SK-N-SH (cell line): ENCODE measurements around the gene MVB12B. TPM values are rescaled to one million over a fixed set of nuclear protein-coding genes. Genes with fewer than 3 reads are reported as not detected.

Experiments
- CTCF ChIA-PET: fragments of 300-600, 350-600 bp; formaldehyde crosslinking; extraction: SDS; loops from one replicate; lab custom pipeline; 2021; lab: Yijun Ruan, JAX
- POLR2A ChIA-PET: fragments of 350-600 bp; sonication (Branson Sonifier 250); formaldehyde crosslinking; extraction: SDS; loops from one replicate; lab custom pipeline; 2020; ENCODE audit warnings: antibody characterized with exemption, inconsistent platforms; lab: Yijun Ruan, JAX
- DNase-seq: peaks from one replicate; pipeline ENCODE4 v3.0.0; 2012
- H2AFZ ChIP-seq: fragments of 200-600 bp; sonication (generic); 2 replicates; pipeline ENCODE4 v1.8.1; 2016; ENCODE audit warnings: antibody characterized with exemption, mild to moderate bottlenecking, low read depth
- H3F3A ChIP-seq: fragments of 200-600 bp; sonication (generic); replicated peaks from 2 replicates; pipeline ENCODE3; 2016; ENCODE audit warnings: antibody characterized with exemption, mild to moderate bottlenecking; ENCODE audit not compliant: insufficient read depth
- H3K27ac ChIP-seq, 2 experiments: fragments of 200-500 bp in 1 of 2; fragments of 200-600 bp in 1 of 2; sonication (Bioruptor generic) in 1 of 2; sonication (generic), shearing (Covaris generic) in 1 of 2; 2 replicates each; pipeline versions ENCODE4 v1.5.1 to v1.6.1; 2014 to 2016; ENCODE audit warnings: low read depth in 2 of 2, inconsistent platforms in 1 of 2, low read length in 1 of 2, mild to moderate bottlenecking in 1 of 2, mixed read lengths in 1 of 2
- H3K27me3 ChIP-seq: fragments of 200-600 bp; sonication (generic), shearing (Covaris generic); 2 replicates; pipeline ENCODE4 v1.6.1; 2016; ENCODE audit warnings: mixed run types; ENCODE audit not compliant: insufficient read depth
- H3K36me3 ChIP-seq, 2 experiments: fragments of 200-500 bp in 1 of 2; fragments of 200-600 bp in 1 of 2; sonication (Bioruptor generic) in 1 of 2; sonication (generic) in 1 of 2; replicated peaks in 1 of 2; 2 replicates each; pipeline versions ENCODE3 to v1.5.1; 2014 to 2016; ENCODE audit warnings: low read length in 1 of 2, mild to moderate bottlenecking in 1 of 2; ENCODE audit not compliant: insufficient read depth in 2 of 2, control insufficient read depth in 1 of 2
- H3K4me1 ChIP-seq, 2 experiments: fragments of 200-500 bp in 1 of 2; fragments of 200-600 bp in 1 of 2; sonication (Bioruptor generic) in 1 of 2; sonication (generic), shearing (Covaris generic) in 1 of 2; 2 replicates each; pipeline versions ENCODE4 v1.5.1 to v1.6.1; 2014 to 2016; ENCODE audit warnings: low read depth in 1 of 2, low read length in 1 of 2, mixed run types in 1 of 2; ENCODE audit not compliant: insufficient read depth in 2 of 2, control insufficient read depth in 1 of 2
- H3K4me2 ChIP-seq: fragments of 200-600 bp; sonication (generic), shearing (Covaris generic); 2 replicates; pipeline ENCODE4 v1.6.1; 2017; ENCODE audit warnings: mixed run types
- H3K4me3 ChIP-seq, 2 experiments: fragments of 200-500 bp in 1 of 2; fragments of 200-600 bp in 1 of 2; sonication (Bioruptor generic) in 1 of 2; sonication (generic), shearing (Covaris generic) in 1 of 2; 2 replicates each; pipeline versions ENCODE4 v1.5.1 to v1.8.1; 2014 to 2016; ENCODE audit warnings: low read depth in 2 of 2, inconsistent platforms in 1 of 2, low read length in 1 of 2, mild to moderate bottlenecking in 1 of 2, mixed read lengths in 1 of 2, moderate library complexity in 1 of 2
- H3K79me2 ChIP-seq: fragments of 200-600 bp; sonication (generic); 2 replicates; pipeline ENCODE4 v1.8.1; 2017; ENCODE audit warnings: mild to moderate bottlenecking; ENCODE audit not compliant: insufficient read depth
- H3K9ac ChIP-seq: fragments of 200-600 bp; sonication (generic); 2 replicates; pipeline ENCODE4 v1.6.1; 2017; ENCODE audit warnings: mixed run types
- H3K9me2 ChIP-seq: fragments of 200-600 bp; sonication (generic); 2 replicates; pipeline ENCODE4 v1.6.1; 2017; ENCODE audit warnings: mixed run types
- H3K9me3 ChIP-seq: fragments of 200-600 bp; sonication (generic); 2 replicates; pipeline ENCODE4 v1.6.1; 2017; ENCODE audit warnings: mixed run types, mild to moderate bottlenecking, moderate library complexity
- H4K20me1 ChIP-seq: fragments of 200-600 bp; sonication (generic); 2 replicates; pipeline ENCODE4 v1.6.1; 2017; ENCODE audit warnings: mild to moderate bottlenecking, mixed run types; ENCODE audit not compliant: insufficient read depth
- POLR2AphosphoS5 ChIP-seq: IDR thresholded peaks from 2 replicates; pipeline ENCODE4 v1.6.1; 2012; ENCODE audit warnings: low read depth, low read length
- RCOR1 ChIP-seq: fragments of 150-350 bp; IDR thresholded peaks from 2 replicates; pipeline ENCODE4 v1.6.1; 2017; ENCODE audit warnings: antibody characterized with exemption, low read length
- REST ChIP-seq: IDR thresholded peaks from 2 replicates; pipeline ENCODE4 v1.6.1; 2012; ENCODE audit warnings: mild to moderate bottlenecking, low read depth, low read length, moderate library complexity
- RFX5 ChIP-seq: IDR thresholded peaks from 2 replicates; pipeline ENCODE4 v1.6.1; 2012; ENCODE audit warnings: mild to moderate bottlenecking, improper control_type of control experiment, low read length
- RXRA ChIP-seq: IDR thresholded peaks from 2 replicates; pipeline ENCODE4 v1.4.0; 2012; ENCODE audit warnings: low read depth, mild to moderate bottlenecking, borderline replicate concordance
- SIN3A ChIP-seq: IDR thresholded peaks from 2 replicates; pipeline ENCODE4 v1.6.1; 2012; ENCODE audit warnings: low read depth, mild to moderate bottlenecking, low read length, moderate library complexity, borderline replicate concordance
- TAF1 ChIP-seq: IDR thresholded peaks from 2 replicates; pipeline ENCODE4 v1.6.1; 2012; ENCODE audit warnings: low read depth, mild to moderate bottlenecking, low read length, moderate library complexity, borderline replicate concordance
- TCF12 ChIP-seq: IDR thresholded peaks from 2 replicates; pipeline ENCODE4 v1.4.0; 2012
- USF1 ChIP-seq: IDR thresholded peaks from 2 replicates; pipeline ENCODE4 v1.4.0; 2012; ENCODE audit warnings: low read depth, borderline replicate concordance
- USF2 ChIP-seq: fragments of 150-350 bp; IDR thresholded peaks from 2 replicates; pipeline ENCODE4 v1.6.1; 2017; ENCODE audit warnings: antibody characterized with exemption, low read length, low read depth, borderline replicate concordance
- YY1 ChIP-seq: IDR thresholded peaks from 2 replicates; pipeline ENCODE4 v1.4.0; 2012; ENCODE audit warnings: low read depth, mild to moderate bottlenecking
- WGBS: methylation state at CpG from one replicate; pipeline ENCODE4 v1.1.6; 2017; ENCODE audit warnings: low lambda C conversion rate; 5-methylcytosine and 5-hydroxymethylcytosine counted together
- polyA plus RNA-seq, 3 experiments: library from polyadenylated mRNA; depleted of rRNA; stranded (reverse); fragments of >200 nt; gene quantifications; 2 replicates each; pipeline ENCODE4 v1.2.3, GENCODE V29; 2012

MVB12B gene
- polyA plus RNA-seq, 1 of the 3 experiments (the other 2 are of a cell fraction), result 5.1 TPM

- Histone ChIP-seq H3K9me3 (no peaks in the 10 kb centered on the region), H2AFZ (no peak overlapping the region), H3K4me3 (no peak overlapping the region), H3K36me3 (no peaks in the 10 kb centered on the region), H3K4me1 (peaks cover 0 to 14% of the 10 kb centered on the region in 2 experiments; a peak in 1 of 4 replicates), H3K27me3 (no peaks in the 10 kb centered on the region), H3F3A (no peaks in the 10 kb centered on the region), H4K20me1 (0 out of 2 replicates have a peak, but pooled peaks cover 3% of the 10 kb centered on the region), H3K79me2 (no peaks in the 10 kb centered on the region), H3K27ac (no peak overlapping the region), H3K4me2 (no peak overlapping the region), H3K9me2 (no peaks in the 10 kb centered on the region), H3K9ac (no peak overlapping the region)
- DNase-seq, result no peak
- WGBS, result 71% methylated on average over 3 of the region's 3 CpGs
- CTCF ChIA-PET, result interaction anchor here (16.1 kb wide), 1 partner anchor 62 kb away, joined by 739 read pairs; no protein-coding TSS in a partner anchor
- TF ChIP-seq USF1, result no peak
- TF ChIP-seq RFX5, result no peak
- TF ChIP-seq SIN3A, result no peak
- TF ChIP-seq RCOR1, result no peak
- TF ChIP-seq YY1, result no peak
- TF ChIP-seq REST, result no peak
- TF ChIP-seq TAF1, result no peak
- TF ChIP-seq USF2, result no peak
- TF ChIP-seq RXRA, result no peak
- no peak for TF ChIP-seq TCF12
- no peak for TF ChIP-seq POLR2AphosphoS5
- POLR2A ChIA-PET, result no interaction called here
These were observed 169.6 kb downstream of the MVB12B start for GRCh38 chr9:126496181-126496576.
